GM21529 (cell line): ENCODE data around the gene ETS1.
"Not testable (repeated sequence)": the region's sequence is repeated elsewhere in the genome, so short reads cannot be mapped to it uniquely, and the experiment has no call there.

Experiments used
- ATAC-seq: cut with Tn5 transposase; IDR thresholded peaks from one replicate; pipeline ENCODE4 v1.9.1; 2021; ENCODE audit not compliant: unreplicated experiment

ETS1 gene

GRCh38 chr11:128447233-128447632 lies 140.1 kb downstream of the ETS1 start:
- no peak for ATAC-seq

DNA sequence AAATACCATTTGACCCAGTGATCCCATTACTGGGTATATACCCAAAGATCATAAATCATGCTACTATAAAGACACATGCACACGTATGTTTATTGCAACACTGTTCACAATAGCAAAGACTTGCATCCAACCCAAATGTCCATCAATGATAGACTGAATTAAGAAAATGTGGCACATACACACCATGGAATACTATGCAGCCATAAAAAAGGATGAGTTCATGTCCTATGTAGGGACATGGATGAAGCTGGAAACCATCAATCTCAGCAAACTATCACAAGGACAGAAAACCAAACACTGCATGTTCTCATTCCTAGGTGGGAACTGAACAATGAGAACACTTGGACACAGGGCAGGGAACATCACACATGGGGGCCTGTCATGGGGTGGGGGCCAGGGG lies 141.4 kb downstream of the ETS1 start:
- not testable (repeated sequence) for ATAC-seq

GRCh38 chr11:128437136-128437535 lies 150.2 kb downstream of the ETS1 start:
- ATAC-seq: no peak

DNA sequence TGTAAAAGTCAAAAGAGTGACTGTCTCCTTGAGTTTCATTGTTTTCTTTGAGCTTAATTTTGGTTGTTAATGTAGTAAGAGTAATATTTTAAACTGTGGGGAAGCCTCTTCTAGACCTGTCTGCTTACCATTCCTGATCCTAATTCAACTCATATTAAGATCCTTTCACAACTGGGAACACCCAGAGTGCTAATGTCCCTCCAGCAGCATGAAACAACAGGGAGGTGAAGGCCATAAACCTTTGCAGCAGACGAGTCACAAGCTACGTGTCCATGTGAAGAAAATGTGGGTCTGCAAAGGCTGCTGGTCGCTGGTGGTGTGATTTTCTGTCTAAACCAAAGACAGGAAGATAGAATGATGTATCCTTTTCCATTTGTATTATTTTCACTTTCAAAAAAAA lies 152.5 kb downstream of the ETS1 start:
- no peak for ATAC-seq

- ATAC-seq: no peak
Observed at GRCh38 chr11:128434411-128434810, 152.9 kb downstream of the ETS1 start.

DNA sequence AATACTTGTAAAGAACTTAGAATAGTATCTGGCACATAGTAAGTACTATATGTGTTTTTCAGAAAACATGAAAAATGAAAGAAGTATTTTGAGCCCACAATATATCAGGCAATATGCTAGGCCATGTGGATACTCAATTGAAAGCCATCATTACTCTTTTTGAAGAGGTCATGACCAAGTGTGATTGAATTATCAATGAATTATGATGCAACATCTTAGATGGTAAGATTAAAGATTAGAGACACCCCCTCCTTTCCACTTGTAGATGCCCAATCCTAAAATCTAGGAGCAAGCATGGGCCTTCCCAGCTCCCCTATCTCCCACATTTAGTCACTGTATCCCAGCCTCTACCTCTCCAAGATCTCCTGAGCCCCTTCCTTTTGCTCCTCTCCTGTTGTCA lies 154.4 kb downstream of the ETS1 start:
- no peak for ATAC-seq

GRCh38 chr11:128431931-128432330 lies 155.4 kb downstream of the ETS1 start:
- ATAC-seq: no peak

DNA sequence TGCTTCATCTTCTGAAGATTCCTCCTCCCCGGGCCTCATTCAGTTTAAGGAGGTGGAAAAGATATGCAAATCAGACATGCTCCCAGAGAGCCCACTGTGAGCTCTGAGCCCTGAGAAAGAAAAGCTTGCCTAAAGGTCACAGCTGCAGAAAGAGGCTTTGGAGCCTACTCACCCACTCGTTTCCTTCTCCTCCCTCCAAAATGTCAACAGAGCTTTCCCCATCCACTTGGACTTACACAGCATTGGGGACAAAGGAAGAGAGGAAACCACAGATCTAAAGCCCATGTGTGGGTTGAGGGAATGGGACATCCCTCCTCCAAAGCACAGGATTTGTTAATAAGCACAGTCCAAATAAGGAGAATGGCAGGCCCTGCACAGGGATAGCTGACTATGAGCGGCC lies 158.4 kb downstream of the ETS1 start:
- no peak for ATAC-seq

- ATAC-seq: no peak
Observed at GRCh38 chr11:128424851-128425285, 162.5 kb downstream of the ETS1 start.

DNA sequence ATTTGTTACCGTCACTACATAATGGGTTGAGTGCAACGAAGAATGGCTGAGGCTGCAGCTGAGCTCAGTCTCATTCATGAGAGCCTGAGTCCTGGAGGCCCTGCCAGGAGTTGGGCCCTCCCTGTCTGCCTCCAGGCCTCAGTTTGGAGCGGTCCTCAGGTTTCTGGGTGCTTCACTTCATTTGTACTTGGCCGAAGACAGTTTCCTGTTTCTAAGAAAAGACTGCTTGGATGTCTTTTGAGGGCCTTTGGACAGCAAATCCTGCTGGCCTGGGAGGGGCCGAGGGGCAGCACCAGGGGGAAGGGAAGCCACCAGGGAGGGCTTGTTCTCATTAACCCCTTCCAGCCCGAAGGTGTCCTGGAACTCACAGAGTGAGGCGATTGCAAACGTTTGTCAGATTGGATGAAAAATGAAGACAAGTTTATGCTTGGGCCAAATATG lies 163.1 kb downstream of the ETS1 start:
- no peak for ATAC-seq

GRCh38 chr11:128422576-128423370 lies 164.6 kb downstream of the ETS1 start:
- ATAC-seq: no peak

- no peak for ATAC-seq
Observed at GRCh38 chr11:128421577-128422330, 165.6 kb downstream of the ETS1 start.

DNA sequence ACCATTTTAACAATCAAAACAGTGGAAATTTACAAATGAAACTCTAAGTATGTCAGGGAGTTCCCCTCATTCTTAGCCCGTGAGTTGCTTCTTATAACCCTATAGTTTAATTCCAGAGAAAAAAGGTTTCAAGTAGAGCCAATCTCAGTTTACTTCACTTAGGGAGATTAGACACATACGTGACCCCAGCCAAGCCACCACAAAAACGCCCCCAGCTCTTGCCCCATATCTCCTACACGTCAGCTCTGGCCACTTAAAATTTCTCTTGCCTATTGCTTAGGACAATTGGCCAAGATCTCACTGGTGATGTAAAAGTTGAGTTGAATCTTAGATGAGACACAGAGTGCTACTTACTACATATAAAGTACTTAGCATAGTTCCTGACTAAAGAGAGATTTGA lies 166.4 kb downstream of the ETS1 start:
- no peak for ATAC-seq

- ATAC-seq: no peak
Observed at GRCh38 chr11:128420265-128420664, 167.1 kb downstream of the ETS1 start.

DNA sequence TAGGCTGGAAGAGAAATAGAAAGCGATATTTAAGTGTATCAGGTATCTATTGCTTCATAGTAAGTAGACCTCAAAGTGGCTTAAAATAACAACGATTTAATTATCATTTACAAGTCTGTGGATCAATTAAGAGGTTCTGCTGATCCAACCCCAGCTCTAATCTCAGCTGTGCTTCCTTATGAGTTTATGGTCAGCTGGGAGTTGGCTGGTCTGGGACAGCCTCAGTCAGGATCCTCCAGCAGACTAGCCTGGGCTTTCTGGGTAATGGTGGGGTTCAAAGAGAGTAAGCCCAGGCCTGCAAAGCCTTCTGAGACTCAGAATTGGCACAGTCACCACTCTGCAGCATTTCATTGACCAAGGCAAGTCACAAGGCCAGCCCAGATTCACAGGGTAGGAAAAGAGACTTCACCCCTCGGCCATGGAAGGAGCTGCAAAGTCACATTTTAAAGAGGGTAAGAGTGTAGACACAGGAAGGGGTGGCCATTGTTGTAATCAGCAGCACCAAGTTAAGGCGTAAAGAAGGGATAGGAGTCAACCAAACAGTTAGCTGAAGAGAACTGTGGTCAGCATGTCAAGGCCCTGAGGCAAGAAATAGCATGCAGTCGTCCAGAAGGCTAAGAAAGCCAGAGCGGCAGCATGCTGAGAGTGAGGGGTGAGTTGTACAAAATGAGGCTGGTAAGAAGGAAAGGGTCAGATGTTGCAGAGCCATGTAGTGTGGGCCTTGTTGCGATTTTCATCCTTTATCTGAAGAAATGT lies 168.2 kb downstream of the ETS1 start:
- ATAC-seq: no peak

DNA sequence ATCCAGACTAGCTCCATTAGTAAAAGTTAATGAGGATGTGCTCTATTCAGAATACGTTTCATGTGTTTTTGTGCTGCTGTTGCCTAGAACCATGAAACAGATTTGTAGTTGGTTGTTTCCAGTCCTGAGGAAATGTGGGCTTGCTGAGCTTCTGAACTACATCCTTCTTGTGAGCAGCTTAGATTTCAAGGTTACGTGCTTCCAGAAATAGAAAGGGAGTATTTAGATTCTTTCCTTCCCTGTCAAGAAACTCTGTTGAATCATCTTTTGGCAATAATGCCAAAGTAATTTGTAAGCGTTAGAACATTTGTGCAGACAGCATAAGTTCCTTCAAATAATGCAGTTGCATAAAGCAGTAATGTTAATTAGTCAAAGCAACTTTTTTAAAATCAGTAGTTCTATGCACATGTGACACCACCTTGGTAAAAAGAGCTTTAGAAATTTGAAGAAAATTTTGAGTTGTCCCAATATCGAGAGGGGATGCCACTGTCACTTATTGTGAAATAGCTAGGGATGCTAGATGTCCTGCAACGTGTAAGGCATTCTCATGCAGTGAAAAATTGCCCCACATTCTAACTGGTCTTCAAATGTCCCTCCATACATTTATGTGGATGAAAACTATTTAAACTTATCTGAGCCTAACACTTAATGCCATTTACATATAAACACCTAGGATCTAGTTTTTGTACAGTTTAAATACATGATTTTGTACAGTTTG lies 169.6 kb downstream of the ETS1 start:
- ATAC-seq: no peak

DNA sequence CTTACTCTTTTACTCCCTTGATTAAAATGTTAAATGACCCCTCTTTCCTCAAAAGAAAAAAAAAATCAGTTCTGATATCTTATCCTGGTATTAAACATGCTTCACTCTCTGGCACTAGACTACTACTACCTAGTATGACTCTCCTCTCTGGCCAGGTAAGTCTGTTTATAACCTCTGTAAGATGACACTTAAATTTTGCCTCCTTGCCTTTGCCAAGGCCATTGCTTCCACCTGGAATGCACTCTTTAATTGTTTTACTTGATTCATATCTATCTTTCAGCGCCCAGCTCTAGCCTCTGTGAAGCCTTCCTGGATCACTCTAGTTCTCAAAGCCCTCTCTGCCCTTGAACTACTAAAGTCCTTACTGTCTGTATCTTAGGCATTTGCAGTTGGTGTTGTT lies 170.4 kb downstream of the ETS1 start:
- ATAC-seq: no peak

GRCh38 chr11:128415539-128415938 lies 171.8 kb downstream of the ETS1 start:
- ATAC-seq: peak; percentile 48

DNA sequence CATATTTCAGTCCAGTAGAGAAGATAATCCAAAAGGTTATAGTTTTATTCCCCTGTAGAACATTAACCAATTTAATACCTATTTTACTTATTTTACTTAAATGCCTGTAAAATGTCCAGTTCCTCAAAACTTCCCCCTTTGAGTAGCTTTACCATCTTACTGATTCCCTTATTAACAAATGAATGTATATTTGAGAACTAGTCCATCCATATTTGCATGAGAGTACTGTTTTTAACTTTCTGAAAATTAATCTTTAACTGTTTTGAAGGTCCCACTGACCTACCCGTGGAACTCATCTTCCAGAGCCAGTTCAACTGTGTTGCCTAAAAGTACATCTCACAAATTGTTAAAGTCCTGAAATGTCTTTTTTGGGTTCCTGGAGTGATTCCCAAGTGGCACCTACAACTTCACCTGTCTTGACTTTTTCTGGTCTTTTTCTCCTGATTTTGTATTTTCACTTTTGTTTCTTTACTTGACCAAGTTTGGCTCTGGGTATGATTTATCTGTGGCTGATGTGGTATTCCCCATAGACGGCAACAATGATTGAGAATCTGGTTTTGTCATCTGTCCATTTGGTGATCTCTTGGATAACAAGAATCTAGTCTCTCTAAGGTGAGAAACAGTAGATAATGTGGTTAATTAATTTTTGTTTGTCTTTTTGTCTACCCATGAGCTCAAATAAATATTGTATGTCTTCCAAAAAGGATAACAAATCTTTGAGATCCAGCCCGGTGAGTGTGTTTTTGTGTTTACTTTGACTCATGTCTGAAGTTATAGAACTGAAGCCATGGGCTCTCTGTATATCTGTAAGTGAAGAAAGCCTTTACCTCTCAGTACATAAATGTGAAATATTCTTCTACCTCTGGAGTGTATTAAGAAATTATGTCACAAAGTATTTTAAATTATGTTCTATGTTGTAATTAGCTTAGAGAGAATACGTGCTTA lies 174.2 kb downstream of the ETS1 start:
- ATAC-seq: peak; percentile 79

DNA sequence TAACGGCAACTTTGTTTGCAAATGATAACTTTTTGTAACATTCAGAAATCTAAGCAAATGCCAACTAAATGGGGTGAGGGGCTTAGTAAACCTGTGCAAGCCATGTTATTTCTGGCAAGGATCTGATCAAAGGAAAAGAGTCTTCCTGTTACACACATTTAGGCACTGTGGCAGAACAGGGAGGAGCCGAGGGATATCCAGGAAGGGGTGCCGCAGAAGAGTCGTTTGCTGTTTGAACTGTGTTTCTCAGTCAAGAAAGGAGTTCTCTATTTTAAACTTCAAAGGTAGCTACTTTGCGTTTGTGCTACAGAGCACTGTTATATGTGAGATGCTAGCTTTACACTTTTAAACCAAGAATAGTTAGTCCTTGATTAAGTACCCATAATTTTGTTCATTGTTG lies 175.5 kb downstream of the ETS1 start:
- ATAC-seq: no peak
